ENCODE results near the gene PAN3. TPM values are rescaled to one million over a fixed set of nuclear protein-coding genes. Genes with fewer than 3 reads are reported as not detected.

PAN3 gene
- total RNA-seq, 4 donors from 2014 or later = 26.0 to 45.0 (median 34.1) TPM

DNA sequence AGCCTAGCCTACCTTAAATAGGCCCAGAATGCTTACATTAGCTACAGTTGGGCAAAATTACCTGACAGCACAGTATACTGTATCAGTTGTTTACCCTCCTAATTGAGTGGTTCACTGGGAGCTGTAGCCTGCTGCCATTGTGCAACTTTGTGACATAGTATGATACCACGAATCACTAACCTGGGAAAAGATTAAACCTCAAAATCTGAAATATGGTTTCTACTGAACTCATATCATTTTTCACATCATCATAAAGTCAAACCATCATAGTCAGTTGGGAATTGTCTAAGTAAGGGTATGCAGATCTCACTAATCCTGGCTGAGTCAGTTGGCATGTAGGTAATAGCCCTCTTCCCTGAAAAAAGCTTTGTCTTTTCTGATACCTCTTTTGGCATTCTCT lies 9.2 kb downstream of the PAN3 start:
- TF ChIP-seq POLR2AphosphoS5 (IDR thresholded peaks at IDR 0.05) (no peak), EP300 (IDR thresholded peaks at IDR 0.05) (no peak), POLR2A (IDR thresholded peaks at IDR 0.05) (no peak), CTCF (IDR thresholded peaks at IDR 0.05) (no peak)
- H3K9me3 ChIP-seq = no peaks in the 10 kb centered on the region
- no peaks in the 10 kb centered on the region for H3K27me3 ChIP-seq
- no peak overlapping the region for H3K27ac ChIP-seq
- no peaks in the 10 kb centered on the region for H3K36me3 ChIP-seq
- H3K4me3 ChIP-seq = no peak overlapping the region
- ATAC-seq = no peak
- peaks cover 0 to 15% (median 0%) of the 10 kb centered on the region in 3 donors for H3K4me1 ChIP-seq
- 80% methylated on average over 1 of the region's 1 CpG; no CpG with 5 or more reads in 1 of the 2 donors for WGBS, 2 donors (ENCODE audit: low coverage in 1 of 2)

GRCh38 chr13:28159057-28159456 lies 20.7 kb downstream of the PAN3 start:
- Histone ChIP-seq H3K9me3 (no peaks in the 10 kb centered on the region), H3K36me3 (no peaks in the 10 kb centered on the region), H3K4me3 (no peak overlapping the region), H3K4me1 (peaks cover 0 to 35% (median 9%) of the 10 kb centered on the region in 3 donors), H3K27me3 (no peaks in the 10 kb centered on the region), H3K27ac (no peak overlapping the region)
- 95 to 96% methylated on average over 2 to 4 of the region's 4 CpGs for WGBS, 2 donors (ENCODE audit: low coverage in 1 of 2)
- no peak for ATAC-seq
- TF ChIP-seq CTCF (IDR thresholded peaks at IDR 0.05) (no peak), EP300 (IDR thresholded peaks at IDR 0.05) (no peak), POLR2AphosphoS5 (IDR thresholded peaks at IDR 0.05) (no peak), POLR2A (IDR thresholded peaks at IDR 0.05) (no peak)

DNA sequence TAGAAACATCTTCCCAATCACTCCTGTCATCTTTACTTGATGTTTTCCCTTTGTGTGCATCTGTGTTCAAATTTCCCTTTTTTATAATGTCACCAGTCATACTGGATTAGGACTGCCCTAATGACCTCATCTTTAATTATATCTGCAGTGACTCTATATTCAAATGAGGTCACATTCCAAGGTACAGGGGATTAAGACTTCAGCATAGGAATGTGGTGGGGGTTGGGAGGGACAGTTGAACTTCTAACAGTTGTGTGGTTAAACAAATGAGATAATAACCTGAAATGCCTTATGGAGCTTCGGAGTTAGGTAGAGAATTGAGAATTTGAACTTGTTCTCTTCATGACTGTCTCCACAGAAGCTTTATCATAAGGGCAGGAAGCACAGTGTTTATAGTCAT lies 23.0 kb downstream of the PAN3 start:
- Histone ChIP-seq H3K27ac (no peak overlapping the region), H3K4me1 (peaks cover 0 to 36% (median 9%) of the 10 kb centered on the region in 3 donors), H3K9me3 (no peaks in the 10 kb centered on the region), H3K4me3 (no peak overlapping the region), H3K36me3 (no peaks in the 10 kb centered on the region), H3K27me3 (no peaks in the 10 kb centered on the region)
- TF ChIP-seq EP300 (IDR thresholded peaks at IDR 0.05) (no peak), POLR2A (IDR thresholded peaks at IDR 0.05) (no peak), POLR2AphosphoS5 (IDR thresholded peaks at IDR 0.05) (no peak), CTCF (IDR thresholded peaks at IDR 0.05) (no peak)
- ATAC-seq = no peak
- 30 to 44% methylated on average over 1 of the region's 1 CpG for WGBS, 2 donors (ENCODE audit: low coverage in 1 of 2)

GRCh38 chr13:28163587-28163986 lies 25.2 kb downstream of the PAN3 start:
- no peak for ATAC-seq
- H3K27me3 ChIP-seq = no peaks in the 10 kb centered on the region
- H3K9me3 ChIP-seq = no peaks in the 10 kb centered on the region
- H3K4me1 ChIP-seq = peaks cover 0 to 38% (median 9%) of the 10 kb centered on the region in 3 donors
- H3K27ac ChIP-seq = no peak overlapping the region
- no peaks in the 10 kb centered on the region for H3K36me3 ChIP-seq
- H3K4me3 ChIP-seq = no peak overlapping the region
- no peak for TF ChIP-seq EP300 (IDR thresholded peaks at IDR 0.05)
- TF ChIP-seq POLR2AphosphoS5 (IDR thresholded peaks at IDR 0.05) = no peak
- WGBS, 2 donors (ENCODE audit: low coverage in 1 of 2) = 96 to 100% methylated on average over 4 of the region's 4 CpGs

GRCh38 chr13:28166257-28166656 lies 27.9 kb downstream of the PAN3 start:
- Histone ChIP-seq H3K27me3 (no peaks in the 10 kb centered on the region), H3K4me1 (peaks cover 0 to 25% (median 6%) of the 10 kb centered on the region in 3 donors), H3K4me3 (no peak overlapping the region), H3K27ac (no peak overlapping the region), H3K36me3 (no peaks in the 10 kb centered on the region), H3K9me3 (no peaks in the 10 kb centered on the region)
- no peak for ATAC-seq
- TF ChIP-seq POLR2A (IDR thresholded peaks at IDR 0.05) = no peak
- no peak for TF ChIP-seq POLR2AphosphoS5 (IDR thresholded peaks at IDR 0.05)
- no peak for TF ChIP-seq EP300 (IDR thresholded peaks at IDR 0.05)
- no peak for TF ChIP-seq CTCF (IDR thresholded peaks at IDR 0.05)
- 100% methylated on average over 1 of the region's 1 CpG for WGBS, 2 donors (ENCODE audit: low coverage in 1 of 2)
